Ectodermal cell (in vitro differentiated cells): ENCODE measurements around the gene LONRF2.

Experiments used
- H3K27ac ChIP-seq: 2 replicates; pipeline ENCODE4 v1.7.0; 2013; ENCODE audit warnings: mild to moderate bottlenecking, low read depth, low read length; ENCODE audit not compliant: insufficient read depth, poor library complexity, severe bottlenecking
- H3K27me3 ChIP-seq: 2 replicates; pipeline ENCODE4 v1.7.0; 2013; ENCODE audit warnings: mild to moderate bottlenecking, low read length; ENCODE audit not compliant: insufficient read depth, control insufficient read depth, poor library complexity, severe bottlenecking
- H3K36me3 ChIP-seq: one replicate; pipeline ENCODE4 v1.7.0; 2013; ENCODE audit warnings: low read length; ENCODE audit not compliant: control insufficient read depth, insufficient read depth
- H3K4me1 ChIP-seq: one replicate; pipeline ENCODE4 v1.7.0; 2013; ENCODE audit warnings: low read length; ENCODE audit not compliant: control insufficient read depth, insufficient read depth
- H3K4me3 ChIP-seq: 2 replicates; pipeline ENCODE4 v1.7.0; 2013; ENCODE audit warnings: low read depth, low read length, control low read depth; ENCODE audit not compliant: insufficient read depth
- H3K9me3 ChIP-seq: 2 replicates; pipeline ENCODE4 v1.7.0; 2013; ENCODE audit warnings: mild to moderate bottlenecking, low read length, moderate library complexity; ENCODE audit not compliant: control insufficient read depth
- WGBS, 2 experiments: methylation state at CpG; one replicate each; pipeline ENCODE4 v1.1.7; 2013; ENCODE audit warnings: missing lambda C conversion rate in 2 of 2; 5-methylcytosine and 5-hydroxymethylcytosine counted together

The LONRF2 gene

DNA sequence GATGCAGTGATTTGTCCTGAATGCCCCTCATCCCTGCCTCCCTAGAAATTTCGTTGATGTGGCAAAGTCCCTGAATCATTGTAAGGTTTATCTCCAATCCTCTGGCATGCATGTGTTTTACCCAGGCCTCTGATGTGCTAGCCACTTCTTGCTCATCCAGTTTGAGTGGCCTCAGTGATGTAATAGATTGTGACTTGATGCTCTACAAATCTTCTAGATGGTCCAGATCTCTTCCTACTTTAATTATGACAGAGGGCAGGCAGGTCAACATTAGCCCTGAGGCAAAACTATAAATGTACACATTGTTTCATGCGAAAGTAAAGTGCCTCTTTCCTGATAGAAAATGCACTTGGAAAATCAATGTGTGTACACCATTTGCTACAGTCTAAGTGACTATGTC is 54.5 kb downstream of the LONRF2 start:
- no peaks in the 10 kb centered on the region for H3K4me1 ChIP-seq
- H3K4me3 ChIP-seq = no peak overlapping the region
- no peak overlapping the region for H3K27ac ChIP-seq
- H3K9me3 ChIP-seq = no peaks in the 10 kb centered on the region
- no peaks in the 10 kb centered on the region for H3K27me3 ChIP-seq
- 87 to 90% methylated on average over 2 of the region's 2 CpGs for WGBS, 2 experiments
- H3K36me3 ChIP-seq = no peaks in the 10 kb centered on the region

DNA sequence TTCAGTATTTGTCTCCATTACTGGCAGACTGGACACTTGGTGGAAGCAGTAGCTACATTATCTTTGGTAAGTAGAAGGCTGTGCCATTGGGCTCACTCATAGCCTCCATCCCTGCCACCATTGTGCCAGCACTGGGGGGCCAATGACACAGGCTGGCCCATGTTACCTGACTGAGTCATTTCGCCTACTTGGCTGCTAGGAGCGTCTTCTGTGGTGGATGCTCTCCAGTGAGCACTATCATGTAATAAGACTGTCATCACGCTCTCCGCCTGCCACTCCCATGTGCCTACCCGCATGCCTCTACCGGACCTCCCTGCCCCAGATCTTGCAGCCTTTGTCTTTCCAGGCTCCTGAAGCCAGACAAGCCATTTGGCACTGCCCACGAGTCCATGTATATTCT is 56.2 kb downstream of the LONRF2 start:
- Histone ChIP-seq H3K4me3 (no peak overlapping the region), H3K27me3 (no peaks in the 10 kb centered on the region), H3K27ac (no peak overlapping the region), H3K9me3 (no peaks in the 10 kb centered on the region), H3K36me3 (no peaks in the 10 kb centered on the region), H3K4me1 (no peaks in the 10 kb centered on the region)
- 93 to 94% methylated on average over 7 of the region's 7 CpGs for WGBS, 2 experiments

DNA sequence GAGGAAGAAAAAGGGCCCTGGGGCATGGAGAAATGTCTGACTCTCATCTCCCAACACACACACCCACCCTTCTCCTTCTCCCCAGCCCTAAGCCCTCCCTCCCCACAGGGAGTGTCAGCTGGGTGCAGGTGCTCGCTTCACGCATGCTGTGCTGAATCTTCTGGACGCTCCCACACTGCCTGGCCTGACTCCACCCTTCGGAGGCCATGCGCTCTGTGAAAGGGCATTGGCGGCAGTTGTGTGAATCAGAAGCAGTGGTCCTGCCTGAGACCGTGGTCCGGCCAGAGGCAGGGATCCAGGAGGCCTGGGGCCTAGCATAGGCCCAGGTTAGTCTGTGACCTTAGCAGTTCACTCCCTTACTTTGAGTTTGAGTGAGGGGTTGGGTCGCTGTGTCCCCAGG is 57.1 kb downstream of the LONRF2 start:
- Histone ChIP-seq H3K27me3 (no peaks in the 10 kb centered on the region), H3K9me3 (no peaks in the 10 kb centered on the region), H3K4me3 (no peak overlapping the region), H3K36me3 (no peaks in the 10 kb centered on the region), H3K27ac (no peak overlapping the region), H3K4me1 (no peaks in the 10 kb centered on the region)
- 94% methylated on average over 9 of the region's 9 CpGs for WGBS, 2 experiments

DNA sequence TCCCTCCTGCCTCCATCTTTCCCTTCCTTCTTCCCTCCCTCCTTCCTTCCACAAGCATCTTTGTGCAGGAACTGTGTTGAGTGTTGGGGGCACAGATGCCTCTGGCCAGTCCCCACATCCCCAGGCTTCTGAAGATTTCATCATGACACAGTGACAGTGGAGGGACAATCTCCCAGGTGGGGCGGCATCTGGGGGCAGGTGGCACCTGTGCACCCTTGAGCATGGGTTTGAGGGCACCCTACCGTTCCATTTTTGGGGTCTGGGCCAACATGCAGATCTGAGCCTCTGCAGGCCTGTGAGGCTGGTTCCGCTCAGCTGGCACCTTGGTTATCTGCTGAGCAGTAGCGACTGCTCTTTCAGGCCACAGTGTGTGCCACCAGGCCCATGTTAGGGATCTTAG is 57.6 kb downstream of the LONRF2 start:
- H3K27me3 ChIP-seq = no peaks in the 10 kb centered on the region
- H3K27ac ChIP-seq = no peak overlapping the region
- no peaks in the 10 kb centered on the region for H3K36me3 ChIP-seq
- no peaks in the 10 kb centered on the region for H3K4me1 ChIP-seq
- H3K4me3 ChIP-seq = no peak overlapping the region
- WGBS, 2 experiments = 86 to 97% methylated on average over 4 of the region's 4 CpGs
- H3K9me3 ChIP-seq = no peaks in the 10 kb centered on the region

DNA sequence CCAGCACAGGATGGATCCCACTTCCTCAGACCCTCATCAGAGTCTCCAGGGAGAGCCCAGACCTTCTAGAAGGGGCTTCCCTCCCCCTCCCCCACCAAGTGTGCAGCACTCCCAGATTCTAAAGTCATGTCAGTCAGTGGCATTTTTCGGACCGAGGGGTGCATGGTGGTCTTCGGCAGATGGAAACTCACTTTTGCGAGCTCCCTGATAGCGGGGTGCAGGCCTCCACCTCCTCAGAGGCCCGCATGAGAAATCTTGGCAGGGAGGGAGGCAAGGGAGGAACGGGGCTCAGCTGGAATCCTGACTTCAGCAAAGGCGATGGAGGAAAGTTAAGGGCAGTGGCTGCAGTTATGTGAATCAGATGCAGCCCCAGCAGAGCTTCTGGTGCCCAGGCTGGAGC is 58.2 kb downstream of the LONRF2 start:
- H3K4me1 ChIP-seq = no peaks in the 10 kb centered on the region
- H3K36me3 ChIP-seq = no peaks in the 10 kb centered on the region
- H3K4me3 ChIP-seq = no peak overlapping the region
- 91 to 92% methylated on average over 8 of the region's 8 CpGs for WGBS, 2 experiments
- H3K27me3 ChIP-seq = no peaks in the 10 kb centered on the region
- H3K9me3 ChIP-seq = no peaks in the 10 kb centered on the region
- no peak overlapping the region for H3K27ac ChIP-seq

GRCh38 chr2:100262555-100263320 is 59.6 kb downstream of the LONRF2 start:
- H3K27me3 ChIP-seq = no peaks in the 10 kb centered on the region
- H3K4me3 ChIP-seq = no peak overlapping the region
- H3K9me3 ChIP-seq = no peaks in the 10 kb centered on the region
- H3K36me3 ChIP-seq = no peaks in the 10 kb centered on the region
- H3K4me1 ChIP-seq = no peaks in the 10 kb centered on the region
- 15 to 22% methylated on average over 13 of the region's 13 CpGs for whole genome bisulfite sequencing, 2 experiments
- no peak overlapping the region for H3K27ac ChIP-seq

GRCh38 chr2:100262046-100262445 is 60.3 kb downstream of the LONRF2 start:
- no peaks in the 10 kb centered on the region for H3K36me3 ChIP-seq
- H3K4me1 ChIP-seq = no peaks in the 10 kb centered on the region
- H3K4me3 ChIP-seq = no peak overlapping the region
- H3K27me3 ChIP-seq = no peaks in the 10 kb centered on the region
- H3K9me3 ChIP-seq = no peaks in the 10 kb centered on the region
- WGBS, 2 experiments = 93 to 94% methylated on average over 4 of the region's 4 CpGs
- H3K27ac ChIP-seq = no peak overlapping the region

DNA sequence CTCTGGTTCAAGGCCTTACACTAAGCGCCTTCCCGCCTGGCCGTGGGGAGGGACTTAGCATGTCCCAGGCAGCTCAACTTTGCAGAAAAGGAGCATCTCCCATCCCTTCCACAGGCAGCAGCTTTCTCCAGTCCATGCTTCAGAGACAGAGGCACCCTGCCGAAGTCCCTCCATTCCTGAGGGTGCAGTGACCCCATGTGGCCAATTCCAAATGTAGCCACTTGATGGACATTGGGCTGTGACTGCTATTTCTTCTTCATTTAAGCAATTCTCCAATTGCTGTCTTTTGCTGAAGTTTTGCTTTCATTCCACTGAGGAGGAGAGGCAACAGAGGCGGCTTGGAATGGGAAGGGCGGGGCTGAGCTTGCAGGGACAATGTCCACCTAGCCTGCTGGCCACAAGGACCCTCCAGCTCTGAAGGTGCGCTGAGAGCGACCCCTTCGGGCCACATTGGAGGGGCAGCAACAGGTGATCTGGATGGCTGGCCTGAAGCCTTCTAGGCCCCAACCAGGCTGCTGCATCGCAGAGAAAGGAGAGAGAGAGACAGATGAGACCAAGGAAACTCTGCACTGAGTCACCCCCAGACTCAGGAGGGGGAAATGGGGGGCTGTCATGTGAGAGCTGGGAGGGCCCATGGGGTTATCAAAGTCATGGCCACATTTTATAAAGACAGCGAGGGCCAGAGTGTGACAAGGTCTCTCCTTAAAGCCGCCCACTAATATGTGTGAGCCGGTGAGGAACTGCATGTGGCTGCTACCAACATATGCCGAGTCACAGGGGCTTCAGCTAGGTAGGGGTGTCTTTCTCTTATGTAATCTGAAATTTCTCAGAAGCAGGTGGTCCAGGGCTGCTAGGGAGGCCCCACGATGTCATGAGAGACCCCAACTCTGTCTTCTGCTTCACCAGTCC is 61.3 kb downstream of the LONRF2 start:
- H3K36me3 ChIP-seq = no peaks in the 10 kb centered on the region
- H3K9me3 ChIP-seq = no peaks in the 10 kb centered on the region
- H3K4me1 ChIP-seq = no peaks in the 10 kb centered on the region
- 78 to 80% methylated on average over 15 of the region's 15 CpGs for WGBS, 2 experiments
- no peak overlapping the region for H3K27ac ChIP-seq
- no peaks in the 10 kb centered on the region for H3K27me3 ChIP-seq
- no peak overlapping the region for H3K4me3 ChIP-seq

DNA sequence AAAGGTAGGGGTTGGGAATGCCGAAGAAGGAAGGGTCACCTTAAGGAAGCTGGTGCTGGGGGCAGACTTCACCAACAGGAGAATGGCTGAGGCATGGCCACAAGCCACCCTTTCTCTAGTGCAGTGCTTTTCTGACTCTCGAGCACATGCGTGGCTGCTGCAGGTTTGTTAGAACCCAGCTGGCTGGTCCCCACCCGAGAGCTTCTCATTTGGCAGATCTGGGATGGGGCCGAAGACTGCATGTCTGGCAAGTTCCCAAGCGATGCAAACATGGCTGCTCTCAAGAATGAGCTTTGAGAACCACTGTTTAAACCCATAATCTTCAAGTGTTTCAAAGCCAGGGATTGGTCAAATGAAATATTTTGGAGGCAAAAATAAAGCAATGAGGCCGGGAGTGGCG is 63.2 kb downstream of the LONRF2 start:
- H3K4me1 ChIP-seq = no peaks in the 10 kb centered on the region
- 94% methylated on average over 8 of the region's 8 CpGs for WGBS, 2 experiments
- H3K27me3 ChIP-seq = no peaks in the 10 kb centered on the region
- H3K9me3 ChIP-seq = no peaks in the 10 kb centered on the region
- no peaks in the 10 kb centered on the region for H3K36me3 ChIP-seq
- no peak overlapping the region for H3K27ac ChIP-seq
- no peak overlapping the region for H3K4me3 ChIP-seq

DNA sequence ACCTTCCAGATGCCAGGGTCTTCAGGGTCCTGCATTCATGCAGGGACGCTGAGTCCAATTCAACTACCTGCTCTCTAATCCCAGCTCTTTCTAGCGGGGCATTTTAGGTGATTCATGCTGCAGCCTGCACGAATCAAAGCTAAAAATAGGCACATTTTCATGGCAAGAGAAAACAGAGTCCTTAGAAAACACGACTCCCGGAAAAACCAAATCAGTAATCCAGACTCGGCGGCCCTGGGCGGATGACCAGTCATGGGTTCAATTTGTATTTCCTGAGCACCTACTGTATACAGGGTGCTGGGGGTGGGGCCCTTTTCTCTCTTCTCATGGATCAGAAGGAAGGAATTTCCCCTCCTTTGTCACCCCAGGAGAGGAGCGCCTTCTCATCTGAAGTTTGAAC is 64.4 kb downstream of the LONRF2 start:
- Histone ChIP-seq H3K4me1 (no peaks in the 10 kb centered on the region), H3K9me3 (no peaks in the 10 kb centered on the region), H3K27ac (no peak overlapping the region), H3K36me3 (no peaks in the 10 kb centered on the region), H3K27me3 (no peaks in the 10 kb centered on the region), H3K4me3 (no peak overlapping the region)
- WGBS, 2 experiments = 93 to 97% methylated on average over 9 of the region's 9 CpGs
